GM12878 (cell line): ENCODE measurements around the gene ZBED4. TPM values are rescaled to one million over a fixed set of nuclear protein-coding genes. Genes with fewer than 3 reads are reported as not detected.

ENCODE experiments used
- ATAC-seq: fragments of 200-7000 bp; cut with Tn5 transposase; 3 replicates; pipeline ENCODE4 v1.9.1; 2020; ENCODE audit warnings: mild to moderate bottlenecking, moderate library complexity
- BruUV-seq: library from RNA; stranded (reverse); fragments of 400-500 nt; replicated peaks from 2 replicates; lab custom pipeline; 2021; lab: Mats Ljungman, UMichigan
- CTCF ChIA-PET: fragments of 300-600 bp; sonication (Branson Sonifier 250); formaldehyde crosslinking; extraction: SDS; loops from one replicate; lab custom pipeline; 2021; ENCODE audit warnings: inconsistent platforms; lab: Yijun Ruan, JAX
- POLR2A ChIA-PET: fragments of 350-600 bp; formaldehyde crosslinking; extraction: SDS; loops from one replicate; lab custom pipeline; 2021; ENCODE audit warnings: inconsistent platforms; lab: Charles Lee
- RAD21 ChIA-PET: fragments of 300-600 bp; sonication (Branson Sonifier 250); formaldehyde crosslinking; loops from one replicate; lab custom pipeline; 2023; ENCODE audit warnings: antibody characterized with exemption; ENCODE audit not compliant: unreplicated experiment; lab: Charles Lee
- SMC1A ChIA-PET: fragments of 300-600 bp; sonication (Branson Sonifier 250); formaldehyde crosslinking; loops from one replicate; lab custom pipeline; 2023; ENCODE audit not compliant: unreplicated experiment, uncharacterized antibody; lab: Charles Lee
- DNase-seq: peaks from one replicate; pipeline ENCODE4 v3.0.0-alpha.2; 2011; ENCODE audit warnings: low read depth, low spot score
- FAIRE-seq: peaks from 3 replicates; lab custom pipeline; 2011; peaks lifted over from hg19 to GRCh38; lab: Jason Lieb, UNC
- H2AFZ ChIP-seq: 2 replicates; pipeline ENCODE4 v1.6.0; 2011; ENCODE audit warnings: low read depth, low read length, control low read depth; ENCODE audit not compliant: control insufficient read depth
- H3K27ac ChIP-seq: 2 replicates; pipeline ENCODE4 v1.5.1; 2011; ENCODE audit warnings: control low read depth; ENCODE audit not compliant: control insufficient read depth, insufficient read depth
- H3K27me3 ChIP-seq, 2 experiments: replicated peaks in 1 of 2; 2 replicates each; pipeline versions ENCODE4 v1.6.0 to v1.6.1; 2011; ENCODE audit warnings: low read length in 1 of 2; ENCODE audit not compliant: control insufficient read depth in 2 of 2, insufficient read depth in 2 of 2
- H3K36me3 ChIP-seq, 2 experiments: 2 replicates each; pipeline ENCODE4 v1.5.1; 2011; ENCODE audit warnings: low read length in 1 of 2; ENCODE audit not compliant: control insufficient read depth in 2 of 2, insufficient read depth in 2 of 2
- H3K4me1 ChIP-seq: 2 replicates; pipeline ENCODE4 v1.6.1; 2011; ENCODE audit warnings: mild to moderate bottlenecking, low read length, moderate library complexity, mixed read lengths; ENCODE audit not compliant: control insufficient read depth, insufficient read depth
- H3K4me2 ChIP-seq: 2 replicates; pipeline ENCODE4 v1.6.0; 2011; ENCODE audit warnings: control low read depth; ENCODE audit not compliant: control insufficient read depth, insufficient read depth
- H3K4me3 ChIP-seq: fragments of 200-600 bp; sonication (generic); 2 replicates; pipeline ENCODE4 v1.5.1; 2016
- H3K79me2 ChIP-seq: 2 replicates; pipeline ENCODE4 v1.6.0; 2011; ENCODE audit warnings: low read length; ENCODE audit not compliant: control insufficient read depth, insufficient read depth
- H3K9ac ChIP-seq: 2 replicates; pipeline ENCODE4 v1.8.0; 2011; ENCODE audit warnings: low read length, control low read depth, mixed read lengths; ENCODE audit not compliant: control insufficient read depth, insufficient read depth
- H3K9me3 ChIP-seq: replicated peaks from 3 replicates; pipeline ENCODE4 v1.5.1; 2011; ENCODE audit warnings: mild to moderate bottlenecking, low read length; ENCODE audit not compliant: control insufficient read depth, insufficient read depth
- H4K20me1 ChIP-seq: 2 replicates; pipeline ENCODE4 v1.6.0; 2011; ENCODE audit not compliant: control insufficient read depth, insufficient read depth
- CBX5 ChIP-seq: sonication (generic); IDR thresholded peaks from 2 replicates; pipeline ENCODE4 v1.6.1; 2016; ENCODE audit warnings: low read depth, moderate library complexity, mild to moderate bottlenecking, inconsistent platforms
- HDGF ChIP-seq: fragments of 450-650 bp; IDR thresholded peaks from 2 replicates; pipeline ENCODE4 v1.6.1; 2016; ENCODE audit warnings: antibody characterized with exemption
- NFXL1 ChIP-seq: fragments of 450-650 bp; IDR thresholded peaks from 2 replicates; pipeline ENCODE4 v1.6.1; 2017; ENCODE audit warnings: antibody characterized with exemption, mild to moderate bottlenecking, borderline replicate concordance
- PAX5 ChIP-seq: IDR thresholded peaks from 2 replicates; pipeline ENCODE4 v1.6.1; 2011; ENCODE audit warnings: low read depth, low read length, borderline replicate concordance
- SMARCA5 ChIP-seq: fragments of 450-650 bp; IDR thresholded peaks from 2 replicates; pipeline ENCODE4 v1.6.1; 2017; ENCODE audit warnings: mild to moderate bottlenecking
- STAT1 ChIP-seq: fragments of 450-650 bp; conservative IDR thresholded peaks from 2 replicates; pipeline ENCODE4 v1.6.1; 2014; ENCODE audit warnings: antibody characterized with exemption, mild to moderate bottlenecking
- ZNF687 ChIP-seq: fragments of 450-650 bp; IDR thresholded peaks from 2 replicates; pipeline ENCODE4 v1.6.1; 2017; ENCODE audit warnings: mild to moderate bottlenecking, moderate library complexity
- WGBS: methylation state at CpG from one replicate; pipeline ENCODE4 v1.1.6; 2016; ENCODE audit warnings: low lambda C conversion rate; ENCODE audit not compliant: insufficient replicate concordance, insufficient coverage; ENCODE audit errors: missing lambda C conversion rate; 5-methylcytosine and 5-hydroxymethylcytosine counted together
- in situ Hi-C: fragments of 300-500 bp; cut with MboI; formaldehyde crosslinking; loops from 9 replicates; pipeline ENCODE4 v1.14.3; 2018; ENCODE audit warnings: mixed read lengths
- intact Hi-C: fragments of 100-400 bp; cut with micrococcal nuclease; formaldehyde crosslinking; loops from one replicate; pipeline ENCODE4 v1.14.2; 2022; ENCODE audit not compliant: unreplicated experiment
- polyA plus RNA-seq, 11 experiments: library from polyadenylated mRNA; depleted of rRNA in 4 of 11; unstranded in 6 of 11; stranded (reverse) in 5 of 11; fragments of >200 nt; fragmentation: Nextera tagmentation in 4 of 11; fragmentation: Illumina TruSeq in 1 of 11; extraction: Ambion mirVana in 4 of 11; extraction: Trizol in 1 of 11; gene quantifications; 1 replicate in 1 of 11; 2 replicates in 10 of 11; pipeline versions ENCODE4 v1.2.1 to v1.2.3, GENCODE V29; 2011 to 2016; ENCODE audit warnings: inconsistent platforms in 2 of 11, missing spikeins in 2 of 11, low read depth in 1 of 11
- total RNA-seq, 4 experiments: library from RNA; depleted of rRNA in 3 of 4; stranded (reverse); fragments of >200 nt in 3 of 4; fragmentation: Illumina TruSeq in 1 of 4; extraction: Trizol in 1 of 4; gene quantifications; 2 replicates each; pipeline versions ENCODE4 v1.2.1 to v1.2.3, GENCODE V29; 2013 to 2021

Gene ZBED4
- total and polyA plus RNA-seq, 10 of the 15 experiments (the other 5 are each of a cell fraction or from before 2014, with no cell fraction given), result 2.3 to 21.6 (median 12.8) TPM

- ATAC-seq (no peak), DNase-seq (no peak)
- BruUV-seq, result no TSS peak
- Histone ChIP-seq H3K9me3 (no peaks in the 10 kb centered on the region), H2AFZ (no peak overlapping the region), H3K27ac (no peak overlapping the region), H3K27me3 (no peaks in the 10 kb centered on the region), H3K36me3 (no peaks in the 10 kb centered on the region), H3K4me3 (no peak overlapping the region), H4K20me1 (no peaks in the 10 kb centered on the region)
- in situ Hi-C loops, result no loop called here
- RAD21 ChIA-PET, result interaction anchor here (1.0 to 1.7 kb wide), 5 partner anchors 24 to 95 kb away, joined by 4 to 15 read pairs (median 4); no protein-coding TSS in a partner anchor
- intact Hi-C loops, result loop anchor here (10.0 kb wide), 1 partner anchor 259 kb away; no protein-coding TSS in a partner anchor
- CTCF ChIA-PET, result interaction anchor here (1.0 to 1.4 kb wide), 6 partner anchors 9 to 95 kb away, joined by 4 to 5 read pairs (median 4); no protein-coding TSS in a partner anchor
- TF ChIP-seq CBX5 (no peak), ZNF687 (no peak), SMARCA5 (no peak), HDGF (no peak), PAX5 (no peak), NFXL1 (no peak), STAT1 (no peak)
- TF ChIP-seq, all 136 proteins: peak for 0
- no peak for FAIRE-seq
- H3K79me2 ChIP-seq, result peaks cover 7% of the 10 kb centered on the region
- no CpG with 5 or more reads among the region's 16 CpGs for WGBS
- H3K4me2 ChIP-seq, result no peak overlapping the region
- SMC1A ChIA-PET, result no interaction called here
- H3K4me1 ChIP-seq, result peaks cover 51% of the 10 kb centered on the region
- no peak overlapping the region for H3K9ac ChIP-seq
- POLR2A ChIA-PET, result interaction anchor here (0.7 to 1.8 kb wide), 8 partner anchors 9 to 97 kb away, joined by 3 to 15 read pairs (median 3); partner anchors contain the start of gene PIM3
Measured at GRCh38 chr22:49935561-49935960, 81.9 kb downstream of the ZBED4 start.
